HG03064 (cell line): ENCODE data around the gene MMP27.
"Not testable (repeated sequence)": the region's sequence is repeated elsewhere in the genome, so short reads cannot be mapped to it uniquely, and the experiment has no call there.

Source experiments
- ATAC-seq: cut with Tn5 transposase; IDR thresholded peaks from one replicate; pipeline ENCODE4 v1.9.1; 2021; ENCODE audit warnings: low read depth; ENCODE audit not compliant: unreplicated experiment

The MMP27 gene, protein sequence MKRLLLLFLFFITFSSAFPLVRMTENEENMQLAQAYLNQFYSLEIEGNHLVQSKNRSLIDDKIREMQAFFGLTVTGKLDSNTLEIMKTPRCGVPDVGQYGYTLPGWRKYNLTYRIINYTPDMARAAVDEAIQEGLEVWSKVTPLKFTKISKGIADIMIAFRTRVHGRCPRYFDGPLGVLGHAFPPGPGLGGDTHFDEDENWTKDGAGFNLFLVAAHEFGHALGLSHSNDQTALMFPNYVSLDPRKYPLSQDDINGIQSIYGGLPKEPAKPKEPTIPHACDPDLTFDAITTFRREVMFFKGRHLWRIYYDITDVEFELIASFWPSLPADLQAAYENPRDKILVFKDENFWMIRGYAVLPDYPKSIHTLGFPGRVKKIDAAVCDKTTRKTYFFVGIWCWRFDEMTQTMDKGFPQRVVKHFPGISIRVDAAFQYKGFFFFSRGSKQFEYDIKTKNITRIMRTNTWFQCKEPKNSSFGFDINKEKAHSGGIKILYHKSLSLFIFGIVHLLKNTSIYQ

DNA sequence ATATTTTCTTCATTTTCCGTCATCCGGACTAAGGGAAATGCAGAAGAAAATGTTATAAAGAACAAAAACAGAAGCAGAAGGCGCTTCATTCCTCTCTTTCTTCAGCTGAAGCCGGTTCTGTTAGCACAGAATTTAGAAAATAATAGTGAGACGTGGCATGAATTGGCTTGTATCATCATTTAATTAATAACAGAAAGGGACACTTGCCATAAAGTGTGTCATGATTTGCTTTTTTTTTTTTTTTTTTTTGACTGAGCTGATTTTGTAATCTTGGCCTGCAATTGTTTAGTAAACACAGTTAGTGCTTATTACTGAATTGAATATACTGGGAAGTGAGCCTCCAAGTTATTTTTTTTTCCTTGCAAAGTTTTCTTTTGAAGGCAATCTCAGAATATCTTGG lies at the start of gene MMP27:
MMP27 (minus strand) TSS at position 144 of the 400 bp plus-strand sequence; CDS start at position 89, 55 bp downstream.
- no peak for ATAC-seq

- no peak for ATAC-seq
These were observed 47.7 kb upstream of the MMP27 start for GRCh38 chr11:102753267-102753666.

GRCh38 chr11:102751673-102752072 lies 46.1 kb upstream of the MMP27 start:
- ATAC-seq: no peak

DNA sequence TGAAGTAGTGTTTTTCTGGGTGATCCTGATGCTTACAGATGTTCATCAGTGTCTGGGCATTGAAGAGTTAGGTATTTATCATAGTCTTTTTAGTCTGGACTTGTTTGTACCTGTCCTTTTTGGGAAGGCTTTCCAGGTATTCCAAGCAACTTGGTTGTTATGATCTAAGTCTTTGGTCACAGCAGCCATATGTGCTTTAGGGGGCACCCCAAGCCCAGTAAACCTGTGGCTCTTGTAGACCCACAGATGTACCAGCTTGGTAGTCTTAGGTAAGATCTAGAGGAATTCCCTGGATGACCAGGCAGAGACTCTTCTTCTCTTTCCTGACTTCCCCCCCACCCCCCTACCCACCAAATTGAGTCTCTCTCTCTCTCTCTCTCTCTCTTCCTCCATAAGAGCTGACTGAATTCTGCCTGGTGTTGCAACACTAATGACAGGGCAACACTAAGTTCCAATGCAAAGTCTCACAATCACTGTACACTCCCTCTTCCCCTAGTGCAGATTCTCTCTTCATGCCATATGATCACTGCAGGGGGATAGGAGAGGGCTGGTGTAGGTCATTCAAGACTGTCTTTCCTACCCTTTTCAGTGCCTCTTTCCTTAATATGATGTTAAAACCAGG lies 43.6 kb upstream of the MMP27 start:
- ATAC-seq: no peak

GRCh38 chr11:102746746-102747578 lies 41.4 kb upstream of the MMP27 start:
- ATAC-seq: not testable (repeated sequence)

GRCh38 chr11:102734650-102735049 lies 29.1 kb upstream of the MMP27 start:
- ATAC-seq: no peak

DNA sequence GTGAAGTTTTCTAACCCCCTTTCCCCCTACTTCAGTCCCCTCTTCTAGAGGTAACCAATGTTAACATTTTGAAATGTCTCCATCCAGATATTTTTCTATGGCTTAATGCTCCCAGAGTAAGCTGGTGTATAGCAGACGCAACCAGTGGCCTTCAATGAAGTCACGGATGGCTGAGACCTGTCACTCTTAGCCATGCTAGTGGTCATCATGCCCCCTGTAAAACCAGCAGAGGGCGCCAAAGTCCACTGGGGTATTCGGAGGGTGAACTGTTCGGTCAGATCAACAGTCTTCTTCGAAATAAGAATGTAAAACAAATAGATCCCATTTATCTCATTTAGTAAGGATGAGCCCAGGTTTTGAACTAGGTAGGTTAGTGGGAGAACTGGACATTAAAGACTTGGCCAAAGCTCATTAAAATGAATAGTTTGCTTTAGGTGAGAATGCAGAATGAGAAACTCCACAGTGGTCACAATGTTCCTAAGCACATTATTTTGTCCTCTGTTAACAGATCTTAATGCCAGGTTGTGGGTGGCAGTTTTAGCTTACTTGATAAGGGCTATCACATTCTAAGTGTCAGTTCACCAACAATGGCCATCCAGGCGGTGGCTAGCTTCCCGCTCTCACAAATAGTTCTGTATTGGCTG lies 27.8 kb upstream of the MMP27 start:
- no peak for ATAC-seq

GRCh38 chr11:102730944-102731343 lies 25.4 kb upstream of the MMP27 start:
- not testable (repeated sequence) for ATAC-seq

- ATAC-seq: no peak
These were observed 24.6 kb upstream of the MMP27 start for GRCh38 chr11:102729849-102730815.

DNA sequence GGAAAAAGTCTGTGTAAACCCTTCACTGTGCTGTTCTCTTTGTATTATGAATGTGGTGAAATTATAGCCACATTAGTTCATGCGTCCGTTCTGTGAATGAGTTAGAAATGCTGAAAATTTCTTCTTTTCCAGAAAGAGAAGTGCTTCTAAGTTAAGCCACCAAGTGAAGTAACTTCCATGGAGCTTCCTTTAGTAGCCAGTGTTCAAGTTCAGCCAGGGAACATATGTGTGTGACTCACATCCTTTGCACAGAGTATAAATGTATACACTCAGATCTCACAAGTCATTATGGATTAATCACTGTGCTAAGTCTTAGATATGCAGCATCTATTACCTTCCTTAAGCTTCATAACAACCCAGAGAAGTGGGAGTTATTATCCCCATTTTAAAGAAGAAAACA lies 22.3 kb upstream of the MMP27 start:
- ATAC-seq: no peak

- no peak for ATAC-seq
These were observed 19.4 kb upstream of the MMP27 start, which contains the start of gene MMP8 for GRCh38 chr11:102724904-102725500. TSS of gene MMP8 (minus strand) at chr11:102724954. CDS start at chr11:102724855, 99 bp downstream.

- no peak for ATAC-seq
These were observed 17.3 kb upstream of the MMP27 start for GRCh38 chr11:102722821-102723220.

DNA sequence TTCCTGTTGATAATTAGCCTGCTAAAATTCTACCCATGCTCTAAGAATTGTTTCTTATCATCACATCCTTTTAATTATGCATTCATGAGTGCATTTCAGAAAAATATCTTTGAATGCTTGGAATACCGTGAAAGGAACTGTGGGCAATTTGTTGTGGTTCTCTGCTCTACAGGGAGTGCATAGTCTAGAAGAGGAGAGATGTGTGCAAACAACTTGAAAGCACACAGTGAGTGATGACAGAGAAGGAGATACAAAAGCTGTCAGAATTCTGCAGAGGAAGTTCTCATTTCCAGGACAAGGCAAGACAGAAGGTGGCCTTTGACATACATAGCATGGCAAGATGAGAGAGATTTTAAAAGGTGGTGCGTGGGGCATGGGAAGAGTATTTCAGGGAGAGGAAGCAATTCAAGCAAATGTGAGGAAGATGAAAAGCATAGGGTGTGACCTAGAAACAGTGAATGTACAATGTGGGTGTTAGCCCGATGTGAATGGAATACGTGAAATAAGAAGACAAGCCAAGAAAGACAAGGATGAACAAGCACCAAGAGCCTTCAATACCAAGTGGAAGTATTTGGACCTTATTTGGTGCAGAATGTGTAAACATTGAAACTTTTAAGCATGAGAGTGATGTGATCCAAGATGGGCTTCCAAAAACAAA lies 14.2 kb upstream of the MMP27 start:
- no peak for ATAC-seq

DNA sequence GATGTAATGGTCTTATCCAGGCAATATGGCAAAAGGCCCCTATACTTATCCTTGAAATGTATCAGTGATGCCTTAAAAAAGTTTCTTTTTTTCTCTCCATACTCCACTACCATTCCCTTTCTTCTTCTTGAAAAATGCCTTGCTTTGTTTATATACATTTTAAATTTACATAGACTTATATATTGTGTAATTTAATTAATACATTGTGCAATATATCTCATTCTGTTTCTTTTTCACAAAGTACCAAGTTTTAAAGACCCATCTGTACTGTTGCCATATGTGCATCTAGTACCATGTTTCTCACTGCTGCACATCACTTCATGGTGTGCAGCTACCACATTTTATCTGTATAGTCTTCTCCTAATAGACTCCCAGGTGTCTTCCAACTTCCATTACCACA lies 11.7 kb upstream of the MMP27 start:
- no peak for ATAC-seq

DNA sequence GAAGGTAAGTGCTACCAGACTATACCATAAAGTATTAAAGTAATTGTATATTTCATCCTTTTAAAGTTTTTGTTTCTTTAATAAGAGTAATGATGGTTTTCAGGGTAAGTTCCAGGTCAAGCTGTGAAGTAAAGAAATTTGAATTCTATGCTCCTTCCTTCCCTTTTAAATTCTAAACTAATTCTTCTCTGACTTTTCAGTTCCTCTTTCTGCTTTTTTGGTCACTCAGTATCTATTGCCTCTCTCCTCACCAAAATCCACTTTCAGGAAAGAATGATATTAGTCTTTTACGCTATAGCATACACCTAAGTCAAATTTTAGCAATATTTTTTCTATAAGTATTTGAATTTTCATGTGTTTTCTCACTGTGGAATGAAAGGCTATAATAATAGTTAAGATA lies 11.0 kb upstream of the MMP27 start:
- ATAC-seq: no peak

GRCh38 chr11:102712137-102712536 lies 6.6 kb upstream of the MMP27 start:
- no peak for ATAC-seq

GRCh38 chr11:102709201-102709945 lies 3.8 kb upstream of the MMP27 start:
- ATAC-seq: no peak

GRCh38 chr11:102708654-102709053 lies 3.1 kb upstream of the MMP27 start:
- no peak for ATAC-seq
